ENCODE data around the gene MGRN1. TPM values are rescaled to one million over a fixed set of nuclear protein-coding genes. Genes with fewer than 3 reads are reported as not detected.

The MGRN1 gene
- total and polyA plus RNA-seq, 2 of the 13 experiments (the other 11 are each of a cell fraction or from before 2014, with no cell fraction given) = 11.9 to 12.6 TPM

DNA sequence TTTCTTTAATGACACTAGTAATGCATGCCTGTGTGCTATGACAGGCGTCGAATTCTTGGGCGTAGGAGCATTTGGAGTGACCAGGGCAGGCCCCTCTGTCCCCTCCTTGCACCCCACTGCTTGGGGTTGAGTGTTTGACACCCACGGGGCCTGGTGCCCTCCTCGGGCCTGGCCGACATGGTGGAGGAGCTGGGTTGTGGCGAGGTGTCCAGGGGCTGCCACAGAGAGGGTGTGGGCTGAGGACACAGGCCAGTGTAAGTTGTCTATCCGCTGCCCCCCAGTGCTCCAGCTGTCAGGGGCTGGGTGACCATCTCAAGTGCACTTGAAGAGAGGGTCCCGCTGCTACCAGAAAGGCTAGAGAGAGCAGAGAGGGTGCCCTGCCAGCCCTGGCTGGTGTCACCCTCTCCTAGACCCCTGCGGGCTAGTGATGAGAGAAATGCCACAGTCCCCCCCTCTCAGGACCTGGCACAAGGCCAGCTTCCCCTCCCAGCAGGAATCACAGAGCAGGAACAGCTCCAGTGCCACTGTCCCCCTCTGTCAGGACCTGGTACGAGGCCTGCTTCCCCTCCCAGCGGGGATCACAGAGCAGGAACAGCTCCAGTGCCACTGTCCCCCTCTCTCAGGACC is 30.5 kb downstream of the MGRN1 start:
- FAIRE-seq (no peak), DNase-seq (ENCODE audit: low spot score) (no peak), ATAC-seq (no peak)
- H4K20me1 ChIP-seq (ENCODE audit: insufficient read depth, low read length) = no peaks in the 10 kb centered on the region
- peaks cover 2% of the 10 kb centered on the region for H3K79me2 ChIP-seq (ENCODE audit: insufficient read depth, low read length)
- no peaks in the 10 kb centered on the region for H3K27me3 ChIP-seq (ENCODE audit: control insufficient read depth in 1 of 2, insufficient read depth in 2 of 2, low read length in 2 of 2)
- no peak overlapping the region for H3K4me2 ChIP-seq (ENCODE audit: low read depth, low read length)
- ChIA-PET POLR2A (interaction anchor here (1.0 to 1.8 kb wide), 2 partner anchors 9 to 39 kb away, joined by 3 to 15 read pairs; no protein-coding TSS in a partner anchor), CTCF (ENCODE audit: low intra/inter-chr PET ratio, low total read pairs) (no interaction called here)
- H2AFZ ChIP-seq (ENCODE audit: low read length) = no peak overlapping the region
- peak overlapping the region; percentile 67 for H3K27ac ChIP-seq (ENCODE audit: extremely low read length, insufficient read depth, low read length)
- in situ Hi-C loops (cut with HindIII; ENCODE audit: extremely low pct_ligation_motif_present, low pct_unique_long_range_greater_than_20kb) = no loop called here
- 99% methylated on average over 7 of the region's 12 CpGs for WGBS (ENCODE audit: low lambda C conversion rate)
- no peak overlapping the region for H3K4me3 ChIP-seq (replicated peaks in 1 of 3; ENCODE audit: insufficient read depth in 1 of 3, low read depth in 2 of 3, low read length in 3 of 3)
- no TSS peak for BruUV-seq (replicated peaks)
- H3K36me3 ChIP-seq (replicated peaks in 1 of 2; ENCODE audit: control insufficient read depth in 1 of 2, insufficient read depth in 2 of 2, low read length in 2 of 2) = peaks cover 28 to 48% of the 10 kb centered on the region in 2 experiments; a peak in 4 of 5 replicates
- no peaks in the 10 kb centered on the region for H3K9me3 ChIP-seq (ENCODE audit: low read length)
- intact Hi-C loops (cut with micrococcal nuclease; ENCODE audit: unreplicated experiment) = no loop called here
- TF ChIP-seq, protein P1, sequence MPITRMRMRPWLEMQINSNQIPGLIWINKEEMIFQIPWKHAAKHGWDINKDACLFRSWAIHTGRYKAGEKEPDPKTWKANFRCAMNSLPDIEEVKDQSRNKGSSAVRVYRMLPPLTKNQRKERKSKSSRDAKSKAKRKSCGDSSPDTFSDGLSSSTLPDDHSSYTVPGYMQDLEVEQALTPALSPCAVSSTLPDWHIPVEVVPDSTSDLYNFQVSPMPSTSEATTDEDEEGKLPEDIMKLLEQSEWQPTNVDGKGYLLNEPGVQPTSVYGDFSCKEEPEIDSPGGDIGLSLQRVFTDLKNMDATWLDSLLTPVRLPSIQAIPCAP (CRISPR knock-in tag; IDR thresholded peaks at IDR 0.05; ENCODE audit: low read depth) = no peak
- TF ChIP-seq MAF1 (CRISPR knock-in tag; IDR thresholded peaks at IDR 0.05; ENCODE audit: borderline replicate concordance) (no peak), HNF1B (CRISPR knock-in tag; IDR thresholded peaks at IDR 0.05) (no peak), ZUFSP (CRISPR knock-in tag; IDR thresholded peaks at IDR 0.05; ENCODE audit: borderline replicate concordance) (no peak), SPEN (CRISPR knock-in tag; IDR thresholded peaks at IDR 0.05; ENCODE audit: low read depth) (no peak), ZNF746 (CRISPR knock-in tag; IDR thresholded peaks at IDR 0.05) (no peak), FOSL1 (CRISPR knock-in tag; IDR thresholded peaks at IDR 0.05; ENCODE audit: borderline replicate concordance) (no peak), ZBED4 (CRISPR knock-in tag; IDR thresholded peaks at IDR 0.05; ENCODE audit: borderline replicate concordance) (no peak), ZNF792 (CRISPR knock-in tag; IDR thresholded peaks at IDR 0.05) (no peak), PCBP1 (IDR thresholded peaks at IDR 0.05; ENCODE audit: borderline replicate concordance, low read depth, low read length) (no peak)
- H3K9ac ChIP-seq (ENCODE audit: insufficient read depth, low read depth, low read length) = no peak overlapping the region
- peaks cover 69% of the 10 kb centered on the region for H3K4me1 ChIP-seq (ENCODE audit: insufficient read depth, low read length)

All from HepG2 (cell line).